Endothelial cell of hepatic sinusoid (primary cell): ENCODE measurements around the gene ISOC1.

Experiments
- in situ Hi-C: cut with HindIII; loops from 2 replicates; pipeline ENCODE4 v1.10.0; 2017; ENCODE audit warnings: low sequenced_read_pairs

Gene ISOC1

DNA sequence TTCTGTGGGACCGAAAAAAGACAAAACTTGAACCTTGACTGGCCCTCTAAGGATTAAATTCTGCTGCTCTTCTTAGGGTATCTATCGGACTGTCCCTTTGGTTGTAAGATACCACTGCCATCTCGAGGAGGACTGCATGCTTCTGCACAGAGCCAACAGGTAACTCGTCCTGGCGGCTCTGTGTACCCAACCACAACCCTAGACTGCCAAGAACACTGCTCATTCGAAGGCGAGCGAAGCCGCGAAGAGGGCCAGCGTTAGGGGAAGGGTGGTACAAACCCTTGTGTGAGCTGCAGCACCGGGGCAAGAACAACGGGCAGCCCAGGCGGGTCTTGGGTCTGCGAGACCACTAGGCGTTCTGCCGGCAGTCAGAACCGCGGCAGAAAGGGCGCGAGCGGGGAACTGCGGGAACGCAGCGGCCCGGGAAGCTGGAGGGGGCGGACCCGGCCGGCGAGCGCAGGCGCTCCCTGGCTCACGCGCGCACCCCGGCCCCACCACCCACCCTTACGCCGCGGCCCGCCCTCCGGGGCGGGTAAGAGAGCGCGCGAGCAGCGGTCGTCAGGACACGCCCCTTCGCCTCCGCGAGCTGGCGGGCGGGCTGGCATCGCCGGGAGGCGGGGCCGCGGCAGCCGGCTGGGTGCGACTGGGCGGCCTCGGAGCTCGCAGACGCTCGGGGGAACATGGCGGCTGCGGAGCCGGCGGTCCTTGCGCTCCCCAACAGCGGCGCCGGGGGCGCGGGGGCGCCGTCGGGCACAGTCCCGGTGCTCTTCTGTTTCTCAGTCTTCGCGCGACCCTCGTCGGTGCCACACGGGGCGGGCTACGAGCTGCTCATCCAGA lies at the start of gene ISOC1:
TSS of gene ISOC1 (plus strand) at position 663 of the 837 bp plus-strand sequence. CDS start at position 681, 18 bp downstream.
- in situ Hi-C loops = no loop called here

DNA sequence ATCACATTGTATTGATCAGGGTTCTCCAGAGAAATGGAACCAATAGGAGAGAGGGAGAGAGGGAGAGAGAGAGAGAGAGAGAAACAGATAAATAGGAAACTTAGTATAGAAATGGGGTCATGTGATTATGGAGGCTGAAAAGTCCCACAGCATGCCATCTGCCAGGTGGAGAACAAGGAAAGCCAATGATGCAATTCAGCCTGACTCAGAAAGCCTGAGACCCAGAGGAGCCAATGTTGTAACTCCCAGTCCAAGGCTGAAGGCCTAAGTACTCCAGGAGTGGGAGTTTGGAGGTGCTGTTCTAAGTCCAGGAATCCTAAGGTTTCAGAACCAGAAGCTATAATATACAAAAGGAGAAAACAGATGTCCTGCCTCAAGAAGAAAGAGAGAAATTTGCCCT lies 48.4 kb upstream of the ISOC1 start:
- in situ Hi-C loops = no loop called here

DNA sequence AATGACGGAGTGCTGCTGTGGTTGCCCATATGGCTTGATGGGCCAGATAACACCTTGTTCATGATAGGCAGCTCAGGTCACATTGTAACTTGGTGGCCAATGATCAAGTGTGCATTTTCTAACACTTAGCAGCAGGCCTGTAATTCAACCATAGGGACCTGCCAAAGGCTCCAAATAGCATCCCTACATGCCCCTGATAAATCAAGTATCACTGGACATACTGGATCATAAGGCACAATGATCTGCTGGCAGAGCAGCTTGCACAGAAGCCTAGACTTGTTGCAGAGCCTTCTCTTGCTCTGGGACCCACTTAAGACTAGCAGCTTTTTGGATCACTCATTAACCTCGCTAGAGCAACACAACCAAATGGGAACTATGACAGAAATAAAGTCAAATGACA lies 46.0 kb upstream of the ISOC1 start:
- in situ Hi-C loops = no loop called here

DNA sequence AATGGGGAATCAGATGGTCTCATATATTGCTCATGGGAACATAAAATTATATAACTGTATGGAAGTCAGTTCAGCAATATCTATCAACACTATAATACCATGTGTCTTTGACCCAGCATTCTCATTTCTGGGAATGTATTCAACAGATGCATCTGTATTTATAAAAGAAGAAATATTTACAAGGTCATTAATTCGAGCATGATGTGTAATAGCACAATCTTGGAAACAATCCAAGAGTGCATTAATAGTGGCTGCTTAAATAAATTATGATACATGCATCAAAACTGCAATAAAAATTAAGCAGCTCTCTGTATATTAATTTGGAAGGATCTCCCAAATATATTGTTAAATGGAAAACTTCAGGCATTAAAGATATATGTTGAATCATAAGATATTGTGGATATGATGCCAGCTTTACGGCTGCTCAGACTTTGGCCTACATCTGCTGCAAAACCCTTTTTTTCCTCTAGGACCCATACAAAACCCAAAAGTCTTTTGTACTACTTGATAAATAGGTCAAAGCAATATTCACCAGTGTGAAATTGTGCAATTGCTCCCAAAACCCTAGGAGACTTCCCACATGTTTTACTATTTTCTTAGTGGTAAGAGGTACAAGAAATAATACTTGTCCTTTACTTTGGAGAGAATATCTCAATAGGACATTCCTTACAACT lies 45.3 kb upstream of the ISOC1 start:
- in situ Hi-C loops = no loop called here

DNA sequence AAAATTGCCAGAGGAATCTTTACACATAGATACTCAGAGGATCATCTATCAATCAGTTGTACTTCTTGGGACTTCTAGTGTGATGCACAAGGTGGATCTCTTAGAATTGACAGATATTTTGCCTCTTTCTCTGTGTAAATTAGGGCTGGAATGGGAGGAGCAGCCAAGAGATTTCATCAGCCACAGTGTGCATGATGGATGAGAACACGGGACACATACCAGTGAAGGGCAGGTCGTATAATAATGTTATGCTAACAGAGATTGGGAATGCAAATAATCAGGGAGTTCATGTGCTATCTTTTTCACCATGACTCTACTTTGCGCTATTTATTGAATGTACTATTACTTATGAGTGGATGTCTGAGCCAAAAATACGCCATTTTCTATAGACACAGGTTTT lies 43.3 kb upstream of the ISOC1 start:
- in situ Hi-C loops = no loop called here

DNA sequence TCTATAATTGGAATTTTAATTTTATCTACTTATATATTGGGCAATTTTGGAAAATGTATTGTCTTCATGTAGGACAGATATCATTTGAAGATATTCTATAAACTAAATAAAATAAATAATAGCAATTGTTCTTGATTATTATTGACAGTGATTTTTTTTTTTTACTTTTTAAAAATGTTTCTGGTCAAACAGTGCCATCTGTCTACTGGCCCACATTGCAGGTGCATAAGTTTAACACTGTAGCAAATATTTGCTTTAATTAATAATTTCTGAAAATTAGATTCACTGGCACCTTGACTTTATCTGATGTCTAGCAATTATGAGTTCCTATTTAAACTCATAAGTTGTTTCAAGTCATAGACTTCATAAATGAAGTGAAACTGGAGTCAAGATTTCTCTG lies 41.1 kb upstream of the ISOC1 start:
- in situ Hi-C loops = no loop called here

DNA sequence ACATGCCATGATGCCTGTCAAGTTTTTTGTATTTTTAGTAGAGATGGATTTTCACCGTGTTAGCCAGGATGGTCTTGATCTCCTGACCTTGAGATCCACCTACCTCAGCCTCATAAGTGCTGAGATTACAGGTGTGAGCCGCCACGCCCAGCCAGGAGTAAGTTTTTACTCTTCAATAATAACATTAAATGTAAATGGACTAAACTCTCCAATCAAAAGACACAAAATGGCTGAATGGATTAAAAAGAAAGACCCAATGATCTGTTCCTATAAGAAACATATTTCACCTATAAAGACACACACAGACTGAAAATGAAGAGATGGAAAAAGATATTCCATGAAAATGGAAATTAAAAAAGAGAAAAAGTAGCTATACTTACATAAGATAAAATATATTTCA lies 37.2 kb upstream of the ISOC1 start:
- in situ Hi-C loops = no loop called here

DNA sequence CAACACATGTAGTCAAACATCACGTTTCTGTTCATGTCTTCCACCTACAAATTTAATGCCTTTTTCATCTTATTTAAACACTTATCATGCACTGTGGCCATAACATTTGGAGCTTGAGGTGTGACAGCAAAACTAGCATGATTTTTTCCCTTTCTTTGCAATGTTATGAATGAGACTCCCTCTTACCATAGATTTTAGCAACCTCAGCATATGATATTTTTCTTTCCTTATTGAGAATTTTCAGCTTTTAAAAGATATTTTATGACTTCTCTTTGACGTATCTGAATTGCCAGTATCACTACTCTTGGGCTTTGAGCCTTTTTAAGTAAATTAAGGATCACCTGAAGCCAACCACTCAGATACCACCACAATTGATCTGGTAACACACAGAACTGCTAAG lies 32.7 kb upstream of the ISOC1 start:
- in situ Hi-C loops = no loop called here

DNA sequence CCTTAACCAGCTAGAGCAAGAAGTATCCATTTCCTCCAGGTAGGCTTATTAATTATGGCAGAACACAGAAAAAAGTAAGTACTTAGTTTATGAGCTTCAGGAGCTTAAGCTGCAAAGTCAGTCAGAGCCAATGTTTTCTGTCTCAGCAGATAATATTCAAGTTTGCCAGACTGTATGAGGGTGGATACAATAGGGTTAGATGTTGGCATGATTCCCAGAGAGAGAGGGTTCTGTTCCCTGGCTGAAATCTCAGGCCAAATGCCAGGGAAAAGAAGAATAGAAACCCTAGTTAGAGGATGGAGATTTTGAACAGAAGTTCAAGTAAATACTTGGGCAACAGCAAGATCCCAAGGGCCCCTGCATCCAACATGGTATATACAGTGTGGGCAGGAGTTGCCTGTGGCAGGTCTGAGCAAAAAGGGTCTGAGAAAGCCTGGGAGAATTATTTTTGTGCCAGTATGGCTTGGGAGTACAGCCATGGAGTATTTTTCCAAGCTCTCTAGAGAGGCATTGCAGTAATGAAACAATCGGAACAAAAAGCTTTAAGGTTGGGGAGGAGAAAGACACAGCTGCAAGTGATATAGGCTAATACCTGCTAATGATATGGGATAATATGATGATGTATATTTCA lies 31.0 kb upstream of the ISOC1 start:
- in situ Hi-C loops = no loop called here

DNA sequence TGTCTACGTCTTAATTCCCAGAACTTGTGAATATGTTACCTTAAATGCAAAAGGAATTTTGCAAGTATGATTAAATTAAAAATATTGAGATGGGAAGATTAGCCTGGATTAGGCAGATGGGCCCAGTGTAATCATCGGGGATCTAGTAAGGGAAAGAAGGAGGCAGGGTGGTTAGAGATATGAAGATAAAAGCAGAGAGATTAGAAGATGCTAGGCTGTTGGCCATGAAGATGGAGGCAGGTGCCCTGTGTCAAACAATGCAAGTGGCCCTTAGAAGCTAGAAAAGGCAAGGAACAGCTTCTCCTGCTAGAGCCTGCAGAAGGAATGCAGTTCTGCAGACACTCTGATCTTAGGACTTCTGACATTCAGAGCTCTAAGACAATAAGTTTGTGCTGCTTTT lies 28.8 kb upstream of the ISOC1 start:
- in situ Hi-C loops = no loop called here

DNA sequence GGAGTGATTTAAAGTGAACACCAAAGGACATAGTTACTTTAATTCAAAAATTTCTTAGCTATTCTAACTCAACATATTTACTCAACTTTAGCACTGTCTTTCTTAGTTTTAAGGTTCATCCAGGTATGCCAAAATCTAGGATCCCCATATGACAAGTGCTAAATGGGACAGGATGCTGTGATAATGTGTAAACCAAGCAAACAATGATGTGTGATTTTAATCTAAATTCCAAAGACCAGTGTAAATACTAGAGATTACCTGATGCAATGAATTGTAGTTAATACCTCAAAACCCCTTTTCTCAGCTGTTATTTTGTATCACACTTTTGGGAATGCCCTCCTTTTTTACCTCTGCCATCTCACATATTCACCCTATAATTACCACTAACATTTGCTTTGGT lies 26.8 kb upstream of the ISOC1 start:
- in situ Hi-C loops = no loop called here

DNA sequence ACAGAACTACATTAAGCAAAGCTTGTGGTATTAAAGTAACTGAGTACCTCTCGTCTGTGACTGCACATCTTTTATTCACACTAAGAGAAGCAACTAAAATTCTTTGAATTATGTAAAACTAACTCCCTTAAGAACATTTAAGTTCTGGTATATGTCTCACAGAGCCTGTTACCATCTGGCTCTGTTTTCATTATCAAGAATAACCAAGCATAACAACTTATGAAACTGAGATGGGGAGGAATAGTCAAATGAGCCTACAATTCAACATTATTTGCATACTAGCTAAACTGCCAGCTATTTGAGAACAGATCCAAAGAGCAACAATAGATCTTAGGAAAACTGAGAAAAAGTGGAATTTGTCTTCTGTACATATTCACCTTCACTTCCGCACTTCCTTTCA lies 25.3 kb upstream of the ISOC1 start:
- in situ Hi-C loops = no loop called here

DNA sequence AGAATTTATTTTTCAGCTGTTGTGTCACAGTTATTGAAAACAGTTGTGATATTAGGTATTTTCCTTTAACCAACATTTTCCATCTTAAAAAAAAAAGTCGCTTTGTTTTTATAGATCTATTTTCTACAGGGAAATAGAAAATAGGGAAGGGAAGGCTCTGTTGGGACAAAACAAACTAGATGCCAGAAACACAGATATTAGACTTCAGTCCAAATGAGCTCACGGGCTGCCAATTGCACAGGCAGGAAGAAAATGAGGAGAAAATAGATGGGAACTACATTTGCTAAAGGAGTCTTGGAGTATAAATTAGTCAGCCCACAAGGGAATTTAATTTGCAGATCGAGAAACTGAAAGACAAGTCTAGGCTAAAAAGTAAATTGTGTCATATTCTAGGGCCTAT lies 21.4 kb upstream of the ISOC1 start:
- in situ Hi-C loops = loop anchor here (10.0 kb wide), 1 partner anchor 58 kb away; no protein-coding TSS in a partner anchor

DNA sequence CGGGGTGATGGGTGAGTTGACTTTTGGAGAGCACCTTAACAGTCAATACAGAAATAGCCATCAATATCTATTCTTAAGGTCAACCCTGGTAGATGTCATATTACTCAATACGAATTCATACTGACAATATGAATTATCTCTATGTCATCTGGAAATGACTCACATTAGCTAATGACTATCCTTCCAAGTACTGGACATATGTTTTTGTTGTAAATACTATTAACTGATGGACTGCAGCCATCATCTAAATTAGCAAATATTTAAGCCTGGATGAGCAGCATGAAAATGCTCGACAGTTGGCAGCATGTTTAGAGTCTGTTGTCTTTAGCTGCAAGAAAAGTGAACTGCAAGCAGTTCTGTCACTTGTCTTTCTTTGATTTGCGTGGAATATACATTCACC lies 19.6 kb upstream of the ISOC1 start:
- in situ Hi-C loops = loop anchor here (10.0 kb wide), 1 partner anchor 60 kb away; no protein-coding TSS in a partner anchor

DNA sequence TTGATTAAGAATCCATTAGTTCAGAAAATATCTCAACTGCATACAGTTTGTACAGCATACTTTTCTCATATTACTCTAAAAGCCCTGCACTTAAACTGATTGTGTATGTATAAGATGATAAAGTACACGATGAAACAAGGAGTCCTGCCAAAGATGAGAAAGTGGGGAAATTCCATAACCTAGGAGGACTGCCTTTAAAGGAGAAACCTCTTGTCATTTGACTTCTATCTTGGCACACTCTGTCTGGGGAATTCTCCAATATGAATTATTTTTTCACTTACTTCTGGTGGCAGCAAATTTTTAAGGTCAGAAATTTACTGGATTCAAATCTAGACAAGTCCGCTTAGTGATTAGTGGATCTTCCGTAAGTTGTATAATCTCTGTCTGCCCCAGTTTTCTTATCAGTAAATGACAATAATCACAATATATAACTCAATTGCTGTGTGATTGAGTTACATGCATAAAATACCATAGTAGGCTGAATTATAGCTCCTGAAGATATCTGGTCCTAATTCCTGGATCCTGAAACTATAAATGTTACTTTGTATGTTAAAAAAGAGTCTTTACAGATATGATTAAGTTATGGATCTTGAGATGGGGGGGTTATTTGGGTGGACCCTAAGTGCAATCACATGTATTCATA lies 17.0 kb upstream of the ISOC1 start:
- in situ Hi-C loops = loop anchor here (10.0 kb wide), 1 partner anchor 63 kb away; no protein-coding TSS in a partner anchor

DNA sequence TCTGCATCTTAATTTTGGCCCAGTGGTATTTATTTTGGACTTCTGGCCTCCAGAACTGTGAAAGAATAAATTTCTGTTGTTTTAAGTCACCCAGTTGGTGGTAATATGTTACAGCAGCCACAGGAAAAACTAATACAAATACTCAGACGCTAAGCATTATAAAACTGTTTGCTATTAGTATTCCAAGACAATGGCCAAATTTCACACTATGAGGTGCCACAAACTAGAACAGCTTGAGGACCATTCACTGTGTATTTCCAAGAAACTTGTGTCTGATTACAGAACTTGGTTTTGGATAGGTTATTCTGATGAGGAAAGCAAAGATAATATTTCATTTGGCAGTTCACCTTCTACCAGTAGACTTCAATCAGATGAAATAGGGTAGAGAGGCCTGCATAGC lies 16.3 kb upstream of the ISOC1 start:
- in situ Hi-C loops = loop anchor here (10.0 kb wide), 1 partner anchor 63 kb away; no protein-coding TSS in a partner anchor

DNA sequence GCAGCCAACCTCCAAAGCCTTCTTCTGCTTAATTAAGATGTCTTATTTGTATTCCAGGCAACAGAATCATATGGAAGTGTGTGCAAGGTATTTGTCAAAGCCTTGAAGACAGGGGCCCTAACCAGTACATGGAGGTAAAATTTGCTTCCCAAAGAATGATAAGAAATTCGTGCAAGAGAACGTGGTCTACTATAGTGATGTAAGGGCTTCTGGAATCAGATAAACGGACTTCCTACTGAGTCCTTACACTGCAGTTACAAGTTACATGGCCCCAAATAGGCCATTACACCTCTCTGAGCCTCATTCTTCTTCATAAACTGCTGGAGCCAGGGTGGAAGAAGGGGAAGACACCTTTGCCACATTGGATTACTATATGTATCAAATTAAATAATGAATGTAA lies 15.9 kb upstream of the ISOC1 start:
- in situ Hi-C loops = loop anchor here (10.0 kb wide), 1 partner anchor 64 kb away; no protein-coding TSS in a partner anchor

DNA sequence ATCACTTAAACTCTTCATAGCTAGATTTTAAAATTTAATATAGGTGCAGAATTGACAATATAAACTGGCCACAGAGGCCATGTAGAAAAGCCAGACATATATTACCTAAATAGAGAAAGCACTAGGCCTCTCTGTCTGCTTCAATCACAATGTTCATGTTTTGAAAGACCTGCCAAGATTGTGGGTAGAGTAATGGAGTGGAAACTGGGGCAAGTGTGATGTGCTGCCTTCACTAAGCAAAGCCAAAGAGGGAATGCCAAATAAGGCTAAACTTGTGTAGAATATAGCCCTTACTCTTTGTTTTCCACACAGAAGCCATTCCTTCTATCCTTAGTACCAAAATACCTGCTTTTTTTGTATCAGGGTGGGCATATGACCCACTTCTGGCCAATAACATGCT lies 15.1 kb upstream of the ISOC1 start:
- in situ Hi-C loops = loop anchor here (10.0 kb wide), 1 partner anchor 65 kb away; no protein-coding TSS in a partner anchor

DNA sequence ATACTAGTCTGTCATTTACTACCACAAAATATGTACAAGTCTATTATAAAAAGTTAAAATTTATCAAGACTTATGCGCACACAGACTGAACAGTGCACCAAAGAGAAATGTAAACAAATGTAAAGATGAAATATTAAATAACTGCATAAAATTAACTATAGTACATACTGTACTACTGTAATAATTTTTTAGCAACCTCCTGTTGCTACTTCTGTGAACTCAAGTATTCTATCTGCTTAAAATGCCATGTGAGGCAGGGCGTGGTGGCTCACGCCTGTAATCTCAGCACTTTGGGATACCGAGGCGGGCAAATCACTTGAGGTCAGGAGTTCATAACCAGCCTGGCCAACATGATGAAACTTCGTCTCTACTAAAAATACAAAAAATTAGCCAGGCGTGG lies 13.8 kb upstream of the ISOC1 start:
- in situ Hi-C loops = no loop called here

DNA sequence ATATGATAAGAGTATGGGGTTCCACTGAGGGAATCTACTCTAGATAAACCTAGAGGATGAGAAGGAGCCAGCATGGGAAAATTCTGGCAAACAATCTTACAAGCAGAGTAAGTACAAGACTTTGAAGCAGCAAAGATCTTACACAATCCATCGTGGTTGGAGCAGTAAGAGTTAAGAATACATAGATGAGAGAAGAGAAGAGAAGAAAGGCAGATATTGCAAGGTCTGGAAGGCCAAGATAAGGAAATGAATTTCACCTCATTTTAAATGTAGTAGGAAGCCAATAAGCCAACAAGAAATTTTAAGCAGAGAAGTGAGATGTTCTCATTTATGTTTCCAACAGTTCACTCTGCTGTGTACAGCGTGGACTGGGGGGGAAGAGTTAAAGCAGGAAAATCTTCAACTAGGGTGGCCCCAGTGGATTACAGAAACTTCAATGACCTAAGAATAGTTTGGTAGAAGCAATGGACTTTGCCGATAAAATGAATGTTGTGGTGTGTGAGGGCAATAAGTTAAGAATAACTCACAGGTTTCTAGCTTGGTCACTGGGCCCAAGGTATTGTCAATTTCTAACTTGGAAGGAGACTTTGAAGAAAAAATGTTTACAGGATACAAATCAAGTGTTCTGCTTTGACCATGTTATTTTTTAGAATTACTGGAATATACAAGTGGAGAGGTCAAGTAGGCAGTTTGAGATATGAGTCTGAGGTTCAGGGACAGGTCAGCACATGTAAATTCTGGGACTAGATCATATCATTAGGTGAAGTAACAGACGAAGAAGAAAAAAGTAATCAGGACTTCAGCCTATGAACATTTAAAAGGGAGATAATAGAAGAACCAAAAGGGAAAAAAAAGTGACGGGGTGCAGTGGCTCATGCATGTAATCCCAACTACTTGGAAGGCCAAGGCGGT lies 12.1 kb upstream of the ISOC1 start:
- in situ Hi-C loops = no loop called here
